Activated B cell treated with CpG ODN at 0.5 μM for 24 hours (primary cell): ENCODE measurements around the gene SERPINE3. TPM values are rescaled to one million over a fixed set of nuclear protein-coding genes. Genes with fewer than 3 reads are reported as not detected.

Experiments used
- ATAC-seq: fragments of 200-7000 bp; cut with Tn5 transposase; one replicate; pipeline ENCODE4 v1.10.0; 2021; ENCODE audit warnings: low read depth, mild to moderate bottlenecking, moderate library complexity
- CTCF ChIA-PET: fragments of 350-600 bp; sonication (Branson Sonifier 250); formaldehyde crosslinking; loops from one replicate; lab custom pipeline; 2021; ENCODE audit warnings: antibody characterized with exemption; lab: Charles Lee
- POLR2A ChIA-PET: fragments of 350-600 bp; sonication (Branson Sonifier 250); formaldehyde crosslinking; loops from one replicate; lab custom pipeline; 2021; ENCODE audit warnings: antibody characterized with exemption; lab: Charles Lee
- DNase-seq: peaks from one replicate; pipeline ENCODE4 v3.0.0; 2022
- H3K27ac Mint-ChIP-seq: one replicate; pipeline ENCODE4 v1.8.0; 2020; ENCODE audit warnings: mixed read lengths
- H3K27me3 Mint-ChIP-seq: one replicate; pipeline ENCODE4 v1.8.0; 2021; ENCODE audit warnings: mixed read lengths
- H3K36me3 Mint-ChIP-seq: one replicate; pipeline ENCODE4 v1.8.0; 2021; ENCODE audit warnings: low read depth, mixed read lengths
- H3K4me1 Mint-ChIP-seq: one replicate; pipeline ENCODE4 v1.8.0; 2021; ENCODE audit warnings: mixed read lengths
- H3K4me3 Mint-ChIP-seq: one replicate; pipeline ENCODE4 v1.8.0; 2020; ENCODE audit warnings: mild to moderate bottlenecking, mixed read lengths
- H3K9me3 Mint-ChIP-seq: one replicate; pipeline ENCODE4 v1.8.0; 2020; ENCODE audit warnings: mixed read lengths
- CTCF ChIP-seq: fragments of 200-600 bp; IDR thresholded peaks from one replicate; pipeline ENCODE4 v1.8.0; 2022; ENCODE audit warnings: antibody characterized with exemption, mild to moderate bottlenecking
- intact Hi-C: fragments of 100-400 bp; cut with micrococcal nuclease; formaldehyde crosslinking; loops from one replicate; pipeline ENCODE4 v1.15.1; 2024
- total RNA-seq: library from RNA; stranded (reverse); gene quantifications from 2 replicates; pipeline ENCODE4 v1.2.3, GENCODE V29; 2022

SERPINE3 gene
- total RNA-seq, 1 donor from 2014 or later = not detected

GRCh38 chr13:51321836-51322235 is 17.7 kb upstream of the SERPINE3 start:
- DNase-seq (no peak), ATAC-seq (no peak)
- Mint-ChIP-seq H3K4me1 (peaks cover 7% of the 10 kb centered on the region), H3K27ac (no peak overlapping the region), H3K9me3 (no peaks in the 10 kb centered on the region), H3K36me3 (no peaks in the 10 kb centered on the region), H3K27me3 (no peaks in the 10 kb centered on the region), H3K4me3 (no peak overlapping the region)
- intact Hi-C loops = no loop called here
- TF ChIP-seq CTCF = no peak
- ChIA-PET POLR2A (interaction anchor here (0.6 kb wide), 1 partner anchor 1588 kb away, joined by 4 read pairs; no protein-coding TSS in a partner anchor), CTCF (no interaction called here)

GRCh38 chr13:51322826-51323225 is 16.7 kb upstream of the SERPINE3 start:
- POLR2A ChIA-PET = no interaction called here
- no peak for ATAC-seq
- no peak overlapping the region for H3K4me3 Mint-ChIP-seq
- CTCF ChIA-PET = no interaction called here
- H3K36me3 Mint-ChIP-seq = no peaks in the 10 kb centered on the region
- no peak overlapping the region for H3K27ac Mint-ChIP-seq
- no peaks in the 10 kb centered on the region for H3K9me3 Mint-ChIP-seq
- H3K4me1 Mint-ChIP-seq = peaks cover 7% of the 10 kb centered on the region
- TF ChIP-seq CTCF = no peak
- no peak for DNase-seq
- intact Hi-C loops = no loop called here
- no peaks in the 10 kb centered on the region for H3K27me3 Mint-ChIP-seq

GRCh38 chr13:51323824-51324511 is 15.5 kb upstream of the SERPINE3 start:
- intact Hi-C loops = no loop called here
- Mint-ChIP-seq H3K9me3 (no peaks in the 10 kb centered on the region), H3K27ac (no peak overlapping the region), H3K4me3 (no peak overlapping the region), H3K27me3 (no peaks in the 10 kb centered on the region), H3K4me1 (peaks cover 7% of the 10 kb centered on the region), H3K36me3 (no peaks in the 10 kb centered on the region)
- DNase-seq (no peak), ATAC-seq (no peak)
- POLR2A ChIA-PET = no interaction called here
- CTCF ChIA-PET = no interaction called here
- TF ChIP-seq CTCF = no peak

- Mint-ChIP-seq H3K4me3 (no peak overlapping the region), H3K27ac (no peak overlapping the region), H3K9me3 (no peaks in the 10 kb centered on the region), H3K4me1 (peaks cover 7% of the 10 kb centered on the region), H3K36me3 (no peaks in the 10 kb centered on the region), H3K27me3 (no peaks in the 10 kb centered on the region)
- ChIA-PET CTCF (no interaction called here), POLR2A (interaction anchor here (0.6 kb wide), 1 partner anchor 137 kb away, joined by 6 read pairs; no protein-coding TSS in a partner anchor)
- TF ChIP-seq CTCF = no peak
- intact Hi-C loops = no loop called here
- DNase-seq = no peak
- ATAC-seq = no peak
These were observed 14.6 kb upstream of the SERPINE3 start for GRCh38 chr13:51324714-51325420.

GRCh38 chr13:51325837-51326236 is 13.7 kb upstream of the SERPINE3 start:
- Mint-ChIP-seq H3K4me1 (peaks cover 12% of the 10 kb centered on the region), H3K4me3 (no peak overlapping the region), H3K36me3 (no peaks in the 10 kb centered on the region), H3K27ac (no peak overlapping the region), H3K9me3 (no peaks in the 10 kb centered on the region), H3K27me3 (no peaks in the 10 kb centered on the region)
- intact Hi-C loops = no loop called here
- no peak for TF ChIP-seq CTCF
- CTCF ChIA-PET = no interaction called here
- no peak for DNase-seq
- POLR2A ChIA-PET = no interaction called here
- no peak for ATAC-seq
